Thyroid gland (tissue), 4 donors: ENCODE data around the gene RELB.

Experiments
- CTCF ChIP-seq, 6 experiments: fragments of 200-600 bp in 3 of 6; fragments of 450-650 bp in 3 of 6; sonication (generic) in 3 of 6; IDR thresholded peaks; one replicate each; pipeline ENCODE4 v1.5.1; 2016 to 2019; ENCODE audit warnings: antibody characterized with exemption in 6 of 6, mild to moderate bottlenecking in 2 of 6, inconsistent platforms in 1 of 6, moderate library complexity in 1 of 6
- POLR2A ChIP-seq, 2 donors: fragments of 450-650 bp; IDR thresholded peaks; one replicate each; pipeline ENCODE4 v1.6.1; 2017; ENCODE audit warnings: antibody characterized with exemption in 2 of 2, mild to moderate bottlenecking in 2 of 2, moderate library complexity in 1 of 2

- TF ChIP-seq CTCF (IDR thresholded peaks at IDR 0.05) = no peak
- TF ChIP-seq POLR2A (IDR thresholded peaks at IDR 0.05) = no peak
Observed at GRCh38 chr19:45071969-45072790, 70.9 kb downstream of the RELB start.
